IPS-18c (cell line): ENCODE data around the gene FUNDC2.
"Not testable (repeated sequence)": the region's sequence is repeated elsewhere in the genome, so short reads cannot be mapped to it uniquely, and the experiment has no call there.

Source experiments
- H3K4me3 ChIP-seq: 2 replicates; pipeline ENCODE4 v1.7.0; 2013; ENCODE audit warnings: low read depth, mild to moderate bottlenecking, low read length, moderate library complexity; ENCODE audit not compliant: insufficient read depth
- H3K9me3 ChIP-seq: one replicate; pipeline ENCODE4 v1.6.1; 2013; ENCODE audit warnings: mild to moderate bottlenecking, low read length, moderate library complexity; ENCODE audit not compliant: control insufficient read depth, insufficient read depth

The FUNDC2 gene

GRCh38 chrX:155026727-155027508, at the start of gene FUNDC2:
TSS of gene FUNDC2 (plus strand) at chrX:155026844. CDS start at chrX:155026939, 95 bp downstream.
- Histone ChIP-seq H3K4me3 (peak within 1 kb of the TSS; percentile 61), H3K9me3 (no peaks in the 10 kb centered on the region)

GRCh38 chrX:154979629-154980028, 47.0 kb upstream of the FUNDC2 start:
- H3K4me3 ChIP-seq, result no peak overlapping the region
- H3K9me3 ChIP-seq, result peaks cover 4% of the 10 kb centered on the region

- no peak overlapping the region for H3K4me3 ChIP-seq
- H3K9me3 ChIP-seq, result peaks cover 4% of the 10 kb centered on the region
Observed at GRCh38 chrX:154980330-154981115, 46.1 kb upstream of the FUNDC2 start.

- Histone ChIP-seq H3K4me3 (no peak overlapping the region), H3K9me3 (peaks cover 4% of the 10 kb centered on the region)
Observed at GRCh38 chrX:154981116-154981411, 45.6 kb upstream of the FUNDC2 start.

- Histone ChIP-seq H3K4me3 (no peak overlapping the region), H3K9me3 (peaks cover 2% of the 10 kb centered on the region)
Observed at GRCh38 chrX:154986826-154987575, 39.6 kb upstream of the FUNDC2 start.

GRCh38 chrX:154987940-154988339, 38.7 kb upstream of the FUNDC2 start:
- Histone ChIP-seq H3K9me3 (peaks cover 2% of the 10 kb centered on the region), H3K4me3 (no peak overlapping the region)

- Histone ChIP-seq H3K4me3 (no peak overlapping the region), H3K9me3 (peaks cover 2% of the 10 kb centered on the region)
Observed at GRCh38 chrX:154988719-154989118, 37.9 kb upstream of the FUNDC2 start.

GRCh38 chrX:154990496-154990895, 36.1 kb upstream of the FUNDC2 start:
- Histone ChIP-seq H3K9me3 (peaks cover 2% of the 10 kb centered on the region), H3K4me3 (no peak overlapping the region)

GRCh38 chrX:154991039-154991438, 35.6 kb upstream of the FUNDC2 start:
- H3K9me3 ChIP-seq, result peaks cover 2% of the 10 kb centered on the region
- no peak overlapping the region for H3K4me3 ChIP-seq

GRCh38 chrX:154991476-154991875, 35.2 kb upstream of the FUNDC2 start:
- H3K9me3 ChIP-seq, result peaks cover 2% of the 10 kb centered on the region
- H3K4me3 ChIP-seq, result no peak overlapping the region

- H3K4me3 ChIP-seq, result no peak overlapping the region
- H3K9me3 ChIP-seq, result peaks cover 2% of the 10 kb centered on the region
Observed at GRCh38 chrX:154998204-154998880, 28.3 kb upstream of the FUNDC2 start.

- no peak overlapping the region for H3K4me3 ChIP-seq
- H3K9me3 ChIP-seq, result peaks cover 2% of the 10 kb centered on the region
Observed at GRCh38 chrX:155000841-155001240, 25.8 kb upstream of the FUNDC2 start.

- Histone ChIP-seq H3K9me3 (peaks cover 2% of the 10 kb centered on the region), H3K4me3 (no peak overlapping the region)
Observed at GRCh38 chrX:155001873-155002272, 24.8 kb upstream of the FUNDC2 start.

GRCh38 chrX:155005190-155005589, 21.5 kb upstream of the FUNDC2 start:
- no peaks in the 10 kb centered on the region for H3K9me3 ChIP-seq
- H3K4me3 ChIP-seq, result no peak overlapping the region

GRCh38 chrX:155006379-155006778, 20.3 kb upstream of the FUNDC2 start:
- not testable (repeated sequence) for H3K9me3 ChIP-seq, H3K4me3 ChIP-seq

- not testable (repeated sequence) for H3K9me3 ChIP-seq, H3K4me3 ChIP-seq
Observed at GRCh38 chrX:155006913-155007671, 19.6 kb upstream of the FUNDC2 start.

- H3K9me3 ChIP-seq, H3K4me3 ChIP-seq: not testable (repeated sequence)
Observed at GRCh38 chrX:155008578-155008977, 18.1 kb upstream of the FUNDC2 start.
